ENCODE data around the gene CFAP299.

GRCh38 chr4:80615099-80615498 lies 279.6 kb downstream of the CFAP299 start:
- no peak for TF ChIP-seq TEAD4 (IDR thresholded peaks at IDR 0.05)
- no peak for TF ChIP-seq EP300 (IDR thresholded peaks at IDR 0.05; ENCODE audit: borderline replicate concordance)
- TF ChIP-seq REST (IDR thresholded peaks at IDR 0.05; ENCODE audit: low read depth): no peak
- no peak for TF ChIP-seq TAF1 (IDR thresholded peaks at IDR 0.05; ENCODE audit: low read depth)
- no peak for TF ChIP-seq MAX (IDR thresholded peaks at IDR 0.05)
- TF ChIP-seq YY1 (IDR thresholded peaks at IDR 0.05; ENCODE audit: low read depth): no peak
- TF ChIP-seq CEBPB (IDR thresholded peaks at IDR 0.05): no peak
- TF ChIP-seq NFIC (IDR thresholded peaks at IDR 0.05): no peak
- no peak for TF ChIP-seq EGR1 (IDR thresholded peaks at IDR 0.05)
- no peak for TF ChIP-seq USF1 (IDR thresholded peaks at IDR 0.05)
- TF ChIP-seq CREB1 (IDR thresholded peaks at IDR 0.05; ENCODE audit: low read depth): no peak
- TF ChIP-seq RAD21 (IDR thresholded peaks at IDR 0.05; ENCODE audit: low read depth): no peak

All from Ishikawa (cell line).